ENCODE results near the gene ECSCR.
A peak's percentile ranks its signal among the peaks of the same experiment; 100 is the strongest.
"Not testable (repeated sequence)": the region's sequence is repeated elsewhere in the genome, so short reads cannot be mapped to it uniquely, and the experiment has no call there.

The ECSCR gene, protein sequence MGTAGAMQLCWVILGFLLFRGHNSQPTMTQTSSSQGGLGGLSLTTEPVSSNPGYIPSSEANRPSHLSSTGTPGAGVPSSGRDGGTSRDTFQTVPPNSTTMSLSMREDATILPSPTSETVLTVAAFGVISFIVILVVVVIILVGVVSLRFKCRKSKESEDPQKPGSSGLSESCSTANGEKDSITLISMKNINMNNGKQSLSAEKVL

GRCh38 chr5:139462586-139463276 is at the start of gene ECSCR:
TSS of gene ECSCR (minus strand) at chr5:139462743. CDS start at chr5:139462670, 73 bp downstream.
- DNase-seq: no peak

DNA sequence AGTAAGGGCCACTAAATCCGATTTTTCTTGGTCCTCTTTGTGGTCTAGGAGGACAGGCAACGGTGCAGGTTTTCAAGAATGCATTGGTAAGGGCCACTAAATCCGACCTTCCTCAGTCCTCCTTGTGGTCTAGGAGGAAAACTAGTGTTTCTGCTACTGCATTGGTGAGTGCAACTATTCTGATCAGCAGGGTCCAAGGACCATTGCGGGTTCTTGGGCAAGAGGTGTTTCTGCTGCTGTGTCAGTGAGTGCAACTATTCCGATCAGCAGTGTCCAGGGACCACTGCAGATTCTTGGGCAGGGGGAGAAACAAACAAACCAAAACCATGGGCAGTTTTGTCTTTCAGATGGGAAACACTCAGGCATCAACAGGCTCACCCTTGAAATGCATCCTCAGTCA is 42.2 kb upstream of the ECSCR start:
- DNase-seq: not testable (repeated sequence)

DNA sequence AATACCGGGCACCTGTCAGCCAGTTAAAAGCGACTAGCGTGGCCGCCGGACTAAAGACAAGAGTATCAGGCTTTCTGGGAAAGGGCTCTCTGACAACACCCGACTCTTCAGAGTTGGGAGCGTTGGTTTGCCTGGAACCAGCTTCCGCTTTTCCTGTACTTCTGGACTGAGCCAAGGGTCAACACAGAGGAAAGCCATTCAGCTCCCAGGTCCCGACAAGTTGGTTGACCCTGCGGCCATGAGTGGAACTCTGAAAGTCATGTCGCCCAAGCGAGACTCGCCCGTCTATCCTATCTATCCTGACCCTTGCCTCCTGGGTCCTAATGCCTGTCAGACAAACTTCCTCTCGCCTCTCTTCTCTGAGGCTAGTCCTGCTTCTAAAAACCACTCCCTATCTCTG is 41.3 kb upstream of the ECSCR start:
- DNase-seq: not testable (repeated sequence)

DNA sequence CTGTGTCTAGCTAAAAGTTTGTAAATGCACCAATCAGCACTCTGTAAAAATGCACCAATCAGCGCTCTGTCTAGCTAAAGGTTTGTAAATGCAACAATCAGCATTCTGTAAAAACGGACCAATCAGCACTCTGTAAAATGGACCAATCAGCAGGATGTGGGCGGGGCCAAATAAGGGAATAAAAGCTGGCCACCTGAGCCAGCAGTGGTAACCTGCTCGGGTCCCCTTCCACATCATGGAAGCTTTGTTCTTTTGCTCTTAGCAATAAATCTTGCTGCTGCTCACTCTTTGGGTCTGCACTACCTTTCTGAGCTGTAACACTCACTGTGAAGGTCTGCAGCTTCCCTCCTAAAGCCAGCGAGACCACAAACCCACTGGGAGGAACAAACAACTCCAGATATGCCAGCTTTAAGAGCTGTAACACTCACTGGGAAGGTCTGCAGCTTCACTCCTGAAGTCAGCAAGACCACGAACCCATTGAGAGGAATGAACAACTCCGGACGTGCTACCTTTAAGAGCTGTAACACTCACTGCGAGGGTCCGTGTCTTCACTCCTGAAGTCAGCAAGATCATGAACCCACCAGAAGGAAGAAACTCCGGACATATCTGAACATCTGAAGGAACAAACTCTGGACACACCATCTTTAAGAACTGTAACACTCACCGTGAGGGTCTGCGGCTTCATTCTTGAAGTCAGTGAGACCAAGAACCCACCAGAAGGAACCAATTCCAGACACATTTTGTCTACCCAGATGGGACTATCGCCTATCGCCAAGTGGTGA is 40.7 kb upstream of the ECSCR start:
- DNase-seq: not testable (repeated sequence)

- no peak for DNase-seq
These were observed 38.8 kb upstream of the ECSCR start for GRCh38 chr5:139501381-139501780.

DNA sequence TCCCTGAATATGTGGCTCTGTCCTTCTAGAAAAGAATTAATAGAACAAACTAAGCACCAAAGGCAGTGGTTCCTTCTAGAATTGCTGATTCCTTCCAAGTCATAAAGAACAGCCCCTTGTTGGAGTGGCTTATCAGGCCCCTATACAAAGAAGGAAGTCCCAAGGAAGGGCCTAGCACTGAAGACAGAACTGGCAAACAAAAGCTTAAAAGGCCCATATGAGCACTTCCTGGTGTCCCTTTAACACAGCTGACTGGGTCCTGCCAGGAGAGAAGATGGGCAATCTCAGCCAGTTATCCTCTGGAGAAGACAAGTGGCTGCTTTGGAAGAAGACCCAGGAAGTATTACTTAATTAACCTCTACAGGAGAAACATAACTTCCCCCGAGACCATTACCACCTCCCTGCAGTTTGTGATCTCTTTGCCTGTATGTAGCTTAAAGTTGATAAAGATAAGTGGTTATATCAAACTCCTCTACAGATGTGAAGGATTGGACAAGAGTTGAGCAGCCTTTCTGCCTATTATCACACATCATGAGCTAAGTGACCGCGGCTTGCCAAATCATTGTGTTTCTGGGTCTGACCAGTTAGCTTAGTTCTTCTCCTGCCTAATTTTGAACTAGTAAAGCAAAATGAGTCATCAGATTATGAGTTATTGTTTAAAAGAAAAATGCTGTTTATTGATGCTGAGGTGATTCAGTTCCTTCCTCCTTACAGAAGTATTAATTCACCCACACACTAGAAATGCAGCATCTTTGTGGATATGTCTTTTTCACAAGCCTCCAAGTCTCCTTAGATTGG is 33.3 kb upstream of the ECSCR start:
- DNase-seq: no peak

- DNase-seq: no peak
These were observed 32.3 kb upstream of the ECSCR start for GRCh38 chr5:139494832-139495231.

- DNase-seq: no peak
These were observed 31.7 kb upstream of the ECSCR start for GRCh38 chr5:139494256-139494655.

- DNase-seq: no peak
These were observed 30.2 kb upstream of the ECSCR start for GRCh38 chr5:139492700-139493192.

- DNase-seq: no peak
These were observed 25.7 kb upstream of the ECSCR start for GRCh38 chr5:139488260-139488659.

DNA sequence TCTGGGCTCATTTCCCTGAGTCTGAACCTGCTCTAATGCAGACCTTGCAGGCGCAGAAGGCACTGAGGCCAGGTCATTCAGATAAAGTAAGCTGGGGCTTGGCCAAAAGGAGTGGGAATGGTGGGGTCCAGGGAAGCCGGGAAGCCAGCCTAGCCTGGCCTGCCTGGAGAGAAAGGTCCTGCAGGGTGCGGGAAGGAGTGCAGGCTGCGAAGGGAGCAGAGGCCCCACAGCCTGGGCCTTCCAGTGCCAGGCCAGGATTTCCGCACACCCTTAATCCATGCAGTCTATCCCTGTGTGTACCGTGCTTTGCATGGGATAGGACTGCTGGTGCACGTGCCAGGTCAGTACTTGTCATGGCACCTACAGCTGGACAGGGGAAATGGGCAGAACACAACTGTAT is 23.7 kb upstream of the ECSCR start:
- no peak for DNase-seq

- DNase-seq: not testable (repeated sequence)
These were observed 20.3 kb upstream of the ECSCR start for GRCh38 chr5:139482890-139483208.

DNA sequence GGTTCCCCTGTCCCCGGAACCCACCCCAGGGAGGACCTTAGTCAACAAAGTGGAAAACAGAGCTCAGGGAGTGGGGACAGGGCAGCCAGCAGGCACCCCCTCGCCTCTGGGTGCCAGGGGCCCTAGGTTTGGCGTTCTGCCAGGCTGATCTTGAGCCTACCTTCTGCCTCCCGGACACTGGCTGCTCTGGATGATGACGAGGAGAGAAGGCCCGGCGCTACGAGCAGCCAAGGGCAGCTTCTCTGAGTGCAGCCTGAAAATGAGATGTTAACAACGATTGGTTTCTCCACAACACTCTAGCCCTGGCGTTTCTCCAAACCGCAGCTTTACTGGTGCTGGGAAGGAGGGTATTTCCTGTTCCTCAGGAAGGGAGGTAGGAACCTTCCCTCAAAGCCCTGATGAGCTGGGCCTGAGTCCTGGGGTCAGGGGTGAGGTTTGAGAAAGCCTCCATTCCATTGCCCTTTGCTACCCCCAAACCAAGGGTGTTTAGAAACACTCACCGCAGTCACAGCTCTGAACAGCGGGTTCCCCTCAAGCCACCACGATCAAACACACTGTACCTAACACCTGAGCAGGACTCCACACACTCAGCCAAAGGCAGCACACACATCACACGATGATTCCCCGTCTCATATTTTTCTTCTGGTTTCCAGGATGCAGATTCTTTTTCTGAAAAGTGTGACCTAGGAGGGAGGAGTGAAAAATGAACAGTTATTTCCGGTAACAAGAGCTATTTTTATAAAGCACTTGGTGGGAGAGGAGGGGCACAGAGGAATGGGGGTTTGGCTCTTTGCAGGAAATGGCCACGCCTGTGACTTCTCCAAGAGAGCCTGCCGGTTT is 19.7 kb upstream of the ECSCR start, which contains the start of gene STING1:
STING1 (minus strand) TSS at position 709 of the 840 bp plus-strand sequence. CDS start 1,054 bp downstream, outside the sequence.
- peak; percentile 84 for DNase-seq

GRCh38 chr5:139481580-139482049 is 19.1 kb upstream of the ECSCR start:
- no peak for DNase-seq

GRCh38 chr5:139481122-139481533 is 18.6 kb upstream of the ECSCR start:
- no peak for DNase-seq

GRCh38 chr5:139479729-139480128 is 17.2 kb upstream of the ECSCR start:
- not testable (repeated sequence) for DNase-seq

DNA sequence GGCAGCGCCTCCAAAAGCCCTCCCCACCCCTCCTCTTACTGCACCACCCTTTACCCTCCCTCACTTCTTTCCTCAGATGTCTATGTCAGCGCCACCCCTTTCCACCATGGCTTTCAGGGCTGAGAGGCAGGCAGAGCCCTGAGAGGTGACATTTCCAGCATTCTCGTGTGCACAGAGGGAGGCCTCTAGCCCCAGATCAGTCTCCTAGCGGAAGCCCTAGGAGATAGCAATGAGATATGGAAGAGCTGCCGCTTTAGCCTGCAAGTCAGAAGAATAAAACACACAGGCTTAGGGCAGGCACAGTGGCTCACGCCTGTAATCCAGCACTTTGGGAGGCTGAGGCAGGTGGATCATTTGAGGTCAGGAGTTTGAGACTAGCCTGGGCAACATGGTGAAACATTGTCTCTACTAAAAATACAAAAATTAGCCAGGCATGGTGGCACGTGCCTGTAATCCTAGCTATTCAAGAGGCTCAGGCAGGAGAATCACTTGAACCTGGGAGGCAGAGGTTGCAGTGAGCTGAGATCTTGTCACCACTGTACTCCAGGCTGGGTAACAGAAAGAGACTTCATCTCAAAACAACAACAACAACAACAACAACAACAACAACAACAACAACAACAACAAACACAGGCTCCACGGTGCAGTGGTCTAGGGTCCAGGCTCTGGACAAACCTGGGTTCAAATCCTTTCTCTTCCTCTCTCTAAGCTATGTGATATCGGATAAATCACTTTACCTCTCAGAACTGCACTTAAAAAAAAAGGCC is 16.3 kb upstream of the ECSCR start:
- DNase-seq: not testable (repeated sequence)

GRCh38 chr5:139475865-139476617 is 13.5 kb upstream of the ECSCR start:
- no peak for DNase-seq

GRCh38 chr5:139474890-139475791 is 12.6 kb upstream of the ECSCR start:
- peak; percentile 50 for DNase-seq
